A549 (cell line): ENCODE results near the gene CEP152. TPM values are rescaled to one million over a fixed set of nuclear protein-coding genes. Genes with fewer than 3 reads are reported as not detected.

ENCODE experiments used
- ATAC-seq, 2 experiments: fragments of 200-7000 bp in 1 of 2; fragments of >200 bp in 1 of 2; cut with Nextera tagmentation in 1 of 2; cut with Tn5 transposase in 1 of 2; 3 replicates each; pipeline versions ENCODE4 v1.8.0 to v1.9.1; 2018 to 2020; ENCODE audit warnings: mild to moderate bottlenecking in 1 of 2, moderate library complexity in 1 of 2
- CTCF ChIA-PET: fragments of 300-600 bp; sonication (Branson Sonifier 250); formaldehyde crosslinking; extraction: SDS; loops from one replicate; lab custom pipeline; 2021; ENCODE audit warnings: antibody characterized with exemption, inconsistent platforms; lab: Yijun Ruan, JAX
- POLR2A ChIA-PET: fragments of 350-600 bp; formaldehyde crosslinking; extraction: SDS; loops from one replicate; lab custom pipeline; 2021; ENCODE audit warnings: antibody characterized with exemption, inconsistent platforms; lab: Yijun Ruan, JAX
- DNase-seq, 2 experiments: peaks; one replicate each; pipeline versions ENCODE4 v3.0.0 to v3.0.0-alpha.2; 2011 to 2016; ENCODE audit warnings: low read depth in 1 of 2, low spot score in 1 of 2
- FAIRE-seq: peaks from 2 replicates; lab custom pipeline; 2011; peaks lifted over from hg19 to GRCh38; lab: Jason Lieb, UNC
- H3K27ac ChIP-seq, 2 experiments: fragments of >200 bp; sonication (Bioruptor Twin); formaldehyde crosslinking; 3 replicates each; pipeline ENCODE4 v1.5.1; 2016 to 2017
- H3K4me1 ChIP-seq: fragments of >200 bp; sonication (Bioruptor Twin); formaldehyde crosslinking; 3 replicates; pipeline ENCODE4 v1.6.1; 2016
- H3K4me2 ChIP-seq: fragments of >200 bp; sonication (Bioruptor Twin); formaldehyde crosslinking; 3 replicates; pipeline ENCODE4 v1.6.1; 2016
- H3K4me3 ChIP-seq: fragments of >200 bp; sonication (Bioruptor Twin); formaldehyde crosslinking; 3 replicates; pipeline ENCODE4 v1.5.1; 2016
- H3K9me3 ChIP-seq: fragments of >200 bp; sonication (Bioruptor Twin); formaldehyde crosslinking; 3 replicates; pipeline ENCODE4 v1.6.1; 2016
- ATOH8 ChIP-seq: fragments of 250-450 bp; sonication (Bioruptor Pico); IDR thresholded peaks from 2 replicates; pipeline ENCODE4 v1.5.0; 2020; ENCODE audit warnings: low read depth, mild to moderate bottlenecking, moderate library complexity
- BCL3 ChIP-seq: fragments of >200 bp; sonication (Bioruptor Twin); formaldehyde crosslinking; IDR thresholded peaks from 3 replicates; pipeline ENCODE4 v1.6.1; 2016
- CBX2 ChIP-seq: fragments of 200-600 bp; sonication (generic); IDR thresholded peaks from 2 replicates; pipeline ENCODE4 v1.6.1; 2016; ENCODE audit warnings: low read depth, mild to moderate bottlenecking, borderline replicate concordance
- CTCF ChIP-seq: fragments of >200 bp; sonication (Bioruptor Twin); formaldehyde crosslinking; IDR thresholded peaks from 3 replicates; pipeline ENCODE4 v1.5.1; 2016
- ESRRA ChIP-seq: fragments of 150-350 bp; IDR thresholded peaks from 2 replicates; pipeline ENCODE4 v1.6.1; 2014; ENCODE audit warnings: mild to moderate bottlenecking, low read length, borderline replicate concordance
- FOXS1 ChIP-seq: fragments of 250-450 bp; sonication (Bioruptor Pico); IDR thresholded peaks from 2 replicates; pipeline ENCODE4 v1.5.0; 2020; ENCODE audit warnings: mild to moderate bottlenecking, moderate library complexity
- HOXA7 ChIP-seq: fragments of 250-450 bp; sonication (Bioruptor Pico); IDR thresholded peaks from 2 replicates; pipeline ENCODE4 v1.5.0; 2020; ENCODE audit warnings: mild to moderate bottlenecking, moderate library complexity
- HOXB5 ChIP-seq: fragments of 250-450 bp; sonication (Bioruptor Pico); IDR thresholded peaks from 2 replicates; pipeline ENCODE4 v1.5.0; 2020; ENCODE audit warnings: mild to moderate bottlenecking, moderate library complexity
- KDM1A ChIP-seq: fragments of 200-600 bp; sonication (generic); IDR thresholded peaks from 2 replicates; pipeline ENCODE4 v1.6.1; 2016; ENCODE audit warnings: low read depth, mild to moderate bottlenecking
- KDM5A ChIP-seq: fragments of 200-600 bp; sonication (generic); IDR thresholded peaks from 2 replicates; pipeline ENCODE4 v1.6.1; 2016; ENCODE audit warnings: antibody characterized with exemption, mild to moderate bottlenecking
- MYC ChIP-seq: IDR thresholded peaks from 2 replicates; pipeline ENCODE4 v1.6.1; 2012; ENCODE audit warnings: mild to moderate bottlenecking, inconsistent platforms, low read length, improper control_type of control experiment, borderline replicate concordance
- NR3C1 ChIP-seq: fragments of >200 bp; sonication (Bioruptor Twin); formaldehyde crosslinking; IDR thresholded peaks from 3 replicates; pipeline ENCODE4 v1.6.1; 2017
- PHF8 ChIP-seq: fragments of 200-600 bp; sonication (generic); IDR thresholded peaks from 2 replicates; pipeline ENCODE4 v1.6.1; 2016; ENCODE audit warnings: low read depth, mild to moderate bottlenecking, antibody characterized with exemption, moderate library complexity, borderline replicate concordance
- POLR2A ChIP-seq: IDR thresholded peaks from 2 replicates; pipeline ENCODE4 v1.6.1; 2012; ENCODE audit warnings: mild to moderate bottlenecking, low read length
- POLR2AphosphoS2 ChIP-seq: conservative IDR thresholded peaks from 2 replicates; pipeline ENCODE4 v1.6.1; 2012; ENCODE audit warnings: low read length, improper control_type of control experiment, inconsistent platforms
- RAD21 ChIP-seq, 2 experiments: fragments of >200 bp in 1 of 2; sonication (Bioruptor Twin) in 1 of 2; formaldehyde crosslinking in 1 of 2; IDR thresholded peaks in 1 of 2; conservative IDR thresholded peaks in 1 of 2; 2 replicates in 1 of 2; 3 replicates in 1 of 2; pipeline ENCODE4 v1.6.1; 2012 to 2018; ENCODE audit warnings: inconsistent platforms in 1 of 2
- RCOR1 ChIP-seq: fragments of 150-350 bp; IDR thresholded peaks from 2 replicates; pipeline ENCODE4 v1.6.1; 2014; ENCODE audit warnings: antibody characterized with exemption, low read length, low read depth
- RFX5 ChIP-seq: fragments of 450-650 bp; IDR thresholded peaks from 2 replicates; pipeline ENCODE4 v1.7.1; 2014; ENCODE audit warnings: antibody characterized with exemption, mild to moderate bottlenecking, moderate library complexity
- SMC3 ChIP-seq: fragments of >200 bp; sonication (Bioruptor Twin); formaldehyde crosslinking; IDR thresholded peaks from 3 replicates; pipeline ENCODE4 v1.6.1; 2018; ENCODE audit warnings: inconsistent platforms
- TP53 ChIP-seq: fragments of 250-450 bp; sonication (Bioruptor Pico); IDR thresholded peaks from 2 replicates; pipeline ENCODE4 v1.5.0; 2021; ENCODE audit warnings: mild to moderate bottlenecking, moderate library complexity
- ZFP36 ChIP-seq: fragments of 450-650 bp; IDR thresholded peaks from 2 replicates; pipeline ENCODE4 v1.6.1; 2014; ENCODE audit warnings: borderline replicate concordance; ENCODE audit not compliant: partially characterized antibody
- WGBS: methylation state at CpG from one replicate; pipeline ENCODE4 v1.1.6; 2017; ENCODE audit errors: missing lambda C conversion rate; 5-methylcytosine and 5-hydroxymethylcytosine counted together
- polyA plus RNA-seq, 4 experiments: library from polyadenylated mRNA; depleted of rRNA in 3 of 4; stranded (reverse); fragments of >200 nt; fragmentation: RNase III in 1 of 4; extraction: RNeasy Plus Mini Kit Qiagen cat#74134 plus additional on column Dnase treatment in 1 of 4; gene quantifications; 2 replicates in 3 of 4; 3 replicates in 1 of 4; pipeline ENCODE4 v1.2.3, GENCODE V29; 2011 to 2017
- TF ChIP-seq, protein P1 (sequence below): IDR thresholded peaks from 2 replicates; pipeline ENCODE4 v1.6.1; 2012

The CEP152 gene
- polyA plus RNA-seq, 2 of the 4 experiments (the other 2 are of a cell fraction) = 3.9 to 4.3 TPM

DNA sequence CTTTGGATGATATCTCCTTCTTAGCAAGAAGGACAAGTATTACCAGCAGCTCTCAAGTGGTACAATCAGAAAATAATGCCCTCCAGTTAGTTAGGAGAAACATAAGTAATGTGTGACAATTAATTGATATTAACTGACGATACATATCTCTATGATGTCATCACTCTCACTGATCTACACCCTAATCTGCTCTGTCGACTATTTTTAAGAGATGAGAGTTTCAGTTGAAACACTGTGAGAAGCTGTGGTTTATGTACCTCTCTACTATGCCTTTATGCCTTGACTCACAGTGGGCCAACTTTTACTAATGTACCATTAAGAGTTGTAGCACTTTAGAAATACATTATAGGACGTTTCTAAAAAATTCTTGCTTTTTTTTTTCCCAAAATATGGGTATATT, 8.6 kb downstream of the CEP152 start:
- Histone ChIP-seq H3K9me3 (no peaks in the 10 kb centered on the region), H3K4me1 (peaks cover 10% of the 10 kb centered on the region; the same call in 2 of the 3 replicates), H3K27ac (no peak overlapping the region), H3K4me2 (no peak overlapping the region), H3K4me3 (no peak overlapping the region)
- no peak for ATAC-seq
- no peak for FAIRE-seq
- no peak for DNase-seq
- POLR2A ChIA-PET = interaction anchor here (0.7 kb wide), 1 partner anchor 76 kb away, joined by 3 read pairs; the partner anchor contains the start of gene EID1
- TF ChIP-seq HOXB5 (CRISPR knock-in tag) = no peak
- TF ChIP-seq ZFP36 = no peak
- no peak for TF ChIP-seq POLR2AphosphoS2
- no peak for TF ChIP-seq KDM1A
- no peak for TF ChIP-seq RFX5
- TF ChIP-seq ESRRA = no peak
- TF ChIP-seq TP53 = no peak
- TF ChIP-seq KDM5A = no peak
- TF ChIP-seq, protein P1, sequence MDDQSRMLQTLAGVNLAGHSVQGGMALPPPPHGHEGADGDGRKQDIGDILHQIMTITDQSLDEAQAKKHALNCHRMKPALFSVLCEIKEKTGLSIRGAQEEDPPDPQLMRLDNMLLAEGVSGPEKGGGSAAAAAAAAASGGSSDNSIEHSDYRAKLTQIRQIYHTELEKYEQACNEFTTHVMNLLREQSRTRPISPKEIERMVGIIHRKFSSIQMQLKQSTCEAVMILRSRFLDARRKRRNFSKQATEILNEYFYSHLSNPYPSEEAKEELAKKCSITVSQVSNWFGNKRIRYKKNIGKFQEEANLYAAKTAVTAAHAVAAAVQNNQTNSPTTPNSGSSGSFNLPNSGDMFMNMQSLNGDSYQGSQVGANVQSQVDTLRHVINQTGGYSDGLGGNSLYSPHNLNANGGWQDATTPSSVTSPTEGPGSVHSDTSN = no peak
- no peak for TF ChIP-seq RCOR1
- TF ChIP-seq ATOH8 = no peak
- no peak for TF ChIP-seq MYC
- no peak for TF ChIP-seq POLR2A
- no peak for TF ChIP-seq PHF8
- TF ChIP-seq HOXA7 (CRISPR knock-in tag) = no peak
- TF ChIP-seq NR3C1 = no peak
- no peak for TF ChIP-seq CBX2
- TF ChIP-seq RAD21 (conservative IDR thresholded peaks at IDR 0.05 in 1 of 2, IDR thresholded peaks at IDR 0.05 in 1 of 2) = no peak
- TF ChIP-seq FOXS1 (CRISPR knock-in tag) = no peak
- CTCF ChIA-PET = interaction anchor here (0.6 to 2.6 kb wide), 7 partner anchors 9 to 444 kb away, joined by 3 to 13 read pairs (median 3); partner anchors contain the start of gene CEP152
- WGBS = 88% methylated on average over 3 of the region's 3 CpGs

DNA sequence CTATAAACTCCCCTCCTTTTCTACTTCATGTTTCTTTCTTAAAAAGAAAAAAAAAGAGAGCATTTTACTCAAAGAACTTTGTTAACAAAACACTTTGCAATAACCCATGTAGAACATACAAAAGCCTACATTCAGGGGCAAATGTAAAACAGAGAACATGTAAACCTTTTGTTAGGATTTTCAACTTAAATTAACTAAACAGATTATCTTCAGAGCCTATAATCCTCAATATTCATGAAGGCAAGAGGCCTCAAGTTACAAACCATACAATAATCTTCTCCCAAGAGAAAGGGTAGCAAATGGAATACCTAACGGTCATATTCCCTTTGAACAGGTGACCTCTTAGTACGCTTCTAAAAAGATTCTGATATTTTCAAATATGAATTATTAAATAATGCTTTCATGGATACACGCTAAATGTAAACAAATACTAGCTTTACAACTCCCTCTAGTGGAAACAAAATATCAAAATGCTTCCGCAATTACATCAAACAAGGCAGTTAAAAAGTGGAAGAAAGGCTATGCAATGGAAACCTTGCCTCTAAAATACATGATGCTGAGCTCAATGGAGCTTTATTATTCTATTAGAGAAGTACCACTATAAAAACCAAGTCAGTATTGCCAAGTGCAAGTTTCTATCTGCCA, 9.9 kb downstream of the CEP152 start:
- no peak overlapping the region for H3K27ac ChIP-seq
- CTCF ChIA-PET = interaction anchor here (1.0 to 2.6 kb wide), 6 partner anchors 10 to 443 kb away, joined by 3 to 13 read pairs (median 4); partner anchors contain the start of genes CEP152 and FBN1
- FAIRE-seq (no peak), ATAC-seq (0 out of 6 replicates have a peak, but pooled peaks of 1 of the 2 experiments have one; percentile 30)
- H3K4me1 ChIP-seq = peaks cover 19% of the 10 kb centered on the region; the same call in 2 of the 3 replicates
- WGBS = 53% methylated on average over 4 of the region's 4 CpGs
- H3K4me3 ChIP-seq = no peak overlapping the region
- no peaks in the 10 kb centered on the region for H3K9me3 ChIP-seq
- POLR2A ChIA-PET = interaction anchor here (0.5 kb wide), 1 partner anchor 89 kb away, joined by 3 read pairs; no protein-coding TSS in a partner anchor
- TF ChIP-seq BCL3 (no peak), CTCF (peak; percentile 48), SMC3 (peak; percentile 36; the same call in 1 of the 3 replicates), RAD21 (conservative IDR thresholded peaks at IDR 0.05 in 1 of 2, IDR thresholded peaks at IDR 0.05 in 1 of 2) (peak; percentile 45 to 47; a peak in 4 of 5 replicates)
- TF ChIP-seq, all 56 proteins: peak for 3
- DNase-seq = peak; percentile 3 to 18
- peak overlapping the region; percentile 34; the same call in 1 of the 3 replicates for H3K4me2 ChIP-seq
